ENCODE data around the gene POU4F1.

Gene POU4F1

GRCh38 chr13:78589206-78589605 lies 14.1 kb downstream of the POU4F1 start:
- no peak for DNase-seq

GRCh38 chr13:78587395-78587794 lies 16.0 kb downstream of the POU4F1 start:
- DNase-seq = no peak

- no peak for DNase-seq
Measured at GRCh38 chr13:78586706-78587105, 16.6 kb downstream of the POU4F1 start.

GRCh38 chr13:78576261-78576660 lies 27.1 kb downstream of the POU4F1 start:
- no peak for DNase-seq

- no peak for DNase-seq
Measured at GRCh38 chr13:78572459-78572858, 30.9 kb downstream of the POU4F1 start.

- no peak for DNase-seq
Measured at GRCh38 chr13:78569029-78569428, 34.3 kb downstream of the POU4F1 start.

- DNase-seq = no peak
Measured at GRCh38 chr13:78566631-78567030, 36.7 kb downstream of the POU4F1 start.

GRCh38 chr13:78562237-78562889 lies 41.0 kb downstream of the POU4F1 start:
- DNase-seq = no peak

Measured in DMS153 (cell line).